Endothelial cell of umbilical vein (primary cell): ENCODE measurements around the gene LECT2.

ENCODE experiments used
- CTCF ChIP-seq, 2 donors: IDR thresholded peaks; 1 replicate in 1 of 2; 2 replicates in 1 of 2; pipeline ENCODE4 v1.5.1; 2011; ENCODE audit warnings: low read length in 2 of 2, mild to moderate bottlenecking in 2 of 2, moderate library complexity in 2 of 2, control low read depth in 1 of 2, inconsistent platforms in 1 of 2, low read depth in 1 of 2; ENCODE audit not compliant: insufficient read depth in 1 of 2; ENCODE audit errors: extremely low read depth in 1 of 2
- EZH2 ChIP-seq: IDR thresholded peaks from 2 replicates; pipeline ENCODE4 v1.6.1; 2012; ENCODE audit warnings: borderline replicate concordance, low read depth, mild to moderate bottlenecking, moderate library complexity, low read length, inconsistent platforms; ENCODE audit not compliant: severe bottlenecking
- FOS ChIP-seq: IDR thresholded peaks from 2 replicates; pipeline ENCODE4 v1.6.1; 2011; ENCODE audit warnings: mild to moderate bottlenecking, low read length, moderate library complexity, borderline replicate concordance; ENCODE audit not compliant: insufficient read depth
- POLR2A ChIP-seq: IDR thresholded peaks from 2 replicates; pipeline ENCODE4 v1.6.1; 2012; ENCODE audit warnings: low read depth, mild to moderate bottlenecking, control low read depth, low read length
- TF ChIP-seq, protein P1 (sequence below): IDR thresholded peaks from 2 replicates; pipeline ENCODE4 v1.6.1; 2011; ENCODE audit not compliant: insufficient read depth, insufficient read length

DNA sequence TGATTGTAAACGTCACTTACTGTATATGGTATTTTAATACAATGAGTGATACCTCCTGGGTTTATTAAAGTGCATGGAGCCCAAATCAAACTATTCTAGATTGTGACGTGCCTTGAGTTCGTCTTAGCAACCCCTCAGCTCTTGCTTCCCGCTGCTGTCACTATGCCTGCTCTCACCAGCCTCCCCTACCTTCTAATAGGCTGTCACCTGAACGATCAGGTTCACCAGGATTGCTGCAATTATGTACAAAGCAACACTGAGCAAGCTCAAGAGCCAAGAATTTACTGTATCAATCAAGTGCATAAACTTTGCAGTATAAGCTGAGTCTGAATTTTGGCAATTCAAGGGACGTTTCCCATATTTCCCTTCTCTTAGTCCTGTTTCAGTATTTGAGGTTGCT is 3.0 kb downstream of the LECT2 start:
- TF ChIP-seq CTCF (IDR thresholded peaks at IDR 0.05; ENCODE audit: extremely low read depth in 1 of 2, insufficient read depth in 1 of 2, low read depth in 1 of 2, low read length in 2 of 2) (no peak), FOS (no peak), POLR2A (no peak), EZH2 (no peak)
- TF ChIP-seq, protein P1, sequence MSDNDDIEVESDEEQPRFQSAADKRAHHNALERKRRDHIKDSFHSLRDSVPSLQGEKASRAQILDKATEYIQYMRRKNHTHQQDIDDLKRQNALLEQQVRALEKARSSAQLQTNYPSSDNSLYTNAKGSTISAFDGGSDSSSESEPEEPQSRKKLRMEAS, result no peak
